GM12892 (cell line): Measurements from ENCODE around the gene UNC119B.
"Not testable (repeated sequence)": the region's sequence is repeated elsewhere in the genome, so short reads cannot be mapped to it uniquely, and the experiment has no call there.

Experiments used
- POLR2A ChIP-seq: IDR thresholded peaks from 2 replicates; pipeline ENCODE4 v1.6.1; 2011; ENCODE audit warnings: low read depth, low read length, control low read depth
- POLR2AphosphoS5 ChIP-seq: IDR thresholded peaks from 2 replicates; pipeline ENCODE4 v1.6.1; 2011; ENCODE audit warnings: low read depth, low read length, control low read depth

- not testable (repeated sequence) for TF ChIP-seq POLR2AphosphoS5, POLR2A
Measured at GRCh38 chr12:120670237-120670636, 40.0 kb upstream of the UNC119B start.
